ENCODE results near the gene ACSM4. TPM values are rescaled to one million over a fixed set of nuclear protein-coding genes. Genes with fewer than 3 reads are reported as not detected.

The ACSM4 gene
- total and polyA plus RNA-seq, 2 of the 8 experiments (the other 6 are each of a cell fraction or from before 2014, with no cell fraction given), result not detected

DNA sequence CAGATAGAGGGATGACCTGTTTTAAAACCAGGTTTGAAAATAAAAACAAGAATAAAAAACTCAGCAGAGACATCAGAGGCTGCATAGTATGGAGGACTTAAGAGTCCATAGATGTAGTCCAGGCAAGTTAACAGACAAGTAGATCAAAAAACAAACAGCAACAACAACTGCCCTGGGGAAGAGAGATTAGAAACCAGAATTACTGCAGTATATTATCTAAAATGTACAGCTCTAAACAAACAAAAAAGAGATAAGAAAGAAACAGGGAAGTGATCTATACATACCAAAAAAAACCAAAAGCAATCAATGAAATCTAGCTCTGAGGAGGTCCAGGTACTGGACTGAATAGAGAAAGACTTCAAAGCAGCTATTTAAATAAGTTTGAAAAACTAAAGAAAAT lies 48.8 kb downstream of the ACSM4 start (continued):
- no peak for TF ChIP-seq CHD7 (IDR thresholded peaks at IDR 0.05; ENCODE audit: insufficient replicate concordance, low read length)
- TF ChIP-seq RAD21 (IDR thresholded peaks at IDR 0.05 in 1 of 2, conservative IDR thresholded peaks at IDR 0.05 in 1 of 2; ENCODE audit: low read depth in 2 of 2, low read length in 2 of 2), result no peak
- no peak for TF ChIP-seq RFX5 (IDR thresholded peaks at IDR 0.05; ENCODE audit: borderline replicate concordance, low read depth, low read length)

Data from H1 (cell line).